ENCODE measurements around the gene HGFAC. TPM values are rescaled to one million over a fixed set of nuclear protein-coding genes. Genes with fewer than 3 reads are reported as not detected.

The HGFAC gene
- total RNA-seq, 3 donors from 2014 or later, result 0.95 TPM; not detected in 2

DNA sequence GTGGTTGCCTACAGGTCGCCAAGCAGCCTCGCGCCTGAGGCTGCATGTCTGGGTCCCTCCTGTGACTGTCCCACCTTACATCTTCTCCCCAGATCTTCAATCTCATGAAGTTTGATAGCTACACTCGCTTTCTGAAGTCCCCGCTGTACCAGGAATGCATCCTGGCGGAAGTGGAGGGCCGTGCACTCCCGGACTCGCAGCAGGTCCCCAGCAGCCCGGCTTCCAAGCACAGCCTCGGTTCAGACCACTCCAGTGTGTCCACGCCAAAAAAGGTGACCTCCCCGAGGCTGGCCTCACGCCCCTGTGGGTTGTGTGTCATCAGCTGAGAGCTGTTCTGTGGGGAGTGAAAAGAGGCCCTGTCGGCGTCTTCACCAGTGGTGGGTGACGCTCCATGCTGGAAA is 24.9 kb upstream of the HGFAC start:
- no peak overlapping the region for H3K4me3 ChIP-seq
- H3K36me3 ChIP-seq (ENCODE audit: low read depth), result no peaks in the 10 kb centered on the region
- TF ChIP-seq, protein P1, sequence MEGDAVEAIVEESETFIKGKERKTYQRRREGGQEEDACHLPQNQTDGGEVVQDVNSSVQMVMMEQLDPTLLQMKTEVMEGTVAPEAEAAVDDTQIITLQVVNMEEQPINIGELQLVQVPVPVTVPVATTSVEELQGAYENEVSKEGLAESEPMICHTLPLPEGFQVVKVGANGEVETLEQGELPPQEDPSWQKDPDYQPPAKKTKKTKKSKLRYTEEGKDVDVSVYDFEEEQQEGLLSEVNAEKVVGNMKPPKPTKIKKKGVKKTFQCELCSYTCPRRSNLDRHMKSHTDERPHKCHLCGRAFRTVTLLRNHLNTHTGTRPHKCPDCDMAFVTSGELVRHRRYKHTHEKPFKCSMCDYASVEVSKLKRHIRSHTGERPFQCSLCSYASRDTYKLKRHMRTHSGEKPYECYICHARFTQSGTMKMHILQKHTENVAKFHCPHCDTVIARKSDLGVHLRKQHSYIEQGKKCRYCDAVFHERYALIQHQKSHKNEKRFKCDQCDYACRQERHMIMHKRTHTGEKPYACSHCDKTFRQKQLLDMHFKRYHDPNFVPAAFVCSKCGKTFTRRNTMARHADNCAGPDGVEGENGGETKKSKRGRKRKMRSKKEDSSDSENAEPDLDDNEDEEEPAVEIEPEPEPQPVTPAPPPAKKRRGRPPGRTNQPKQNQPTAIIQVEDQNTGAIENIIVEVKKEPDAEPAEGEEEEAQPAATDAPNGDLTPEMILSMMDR (IDR thresholded peaks at IDR 0.05), result no peak
- no peaks in the 10 kb centered on the region for H3K9me3 ChIP-seq
- peak in 1 of 3 donors; percentile 38 for DNase-seq
- no peak for ATAC-seq
- intact Hi-C loops (cut with DNase I, micrococcal nuclease), result no loop called here
- no peaks in the 10 kb centered on the region for H3K4me1 ChIP-seq (ENCODE audit: low read depth)

DNA sequence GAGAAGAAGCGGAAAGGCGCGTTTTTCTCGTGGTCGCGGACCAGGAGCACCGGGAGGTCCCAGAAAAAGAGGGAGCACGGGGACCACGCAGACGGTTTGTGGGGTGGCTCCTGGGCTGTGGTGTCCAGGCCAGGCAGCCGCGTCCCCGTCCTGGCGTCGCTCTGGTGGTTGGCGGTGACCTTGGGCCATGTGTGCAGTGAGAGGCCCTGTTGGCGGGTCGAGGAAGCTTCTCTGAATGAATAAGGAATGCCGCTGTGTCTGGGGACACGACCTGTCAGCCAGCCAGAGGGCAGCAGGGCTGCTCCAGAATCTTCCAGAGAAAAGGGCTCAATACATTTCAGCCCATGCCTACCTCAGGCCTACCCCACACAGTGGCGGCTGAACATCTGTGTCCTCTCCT is 24.3 kb upstream of the HGFAC start:
- no peaks in the 10 kb centered on the region for H3K4me1 ChIP-seq (ENCODE audit: low read depth)
- peak in 1 of 3 donors; percentile 33 for DNase-seq
- no peak overlapping the region for H3K4me3 ChIP-seq
- TF ChIP-seq, protein P1 (IDR thresholded peaks at IDR 0.05), result no peak
- no peaks in the 10 kb centered on the region for H3K36me3 ChIP-seq (ENCODE audit: low read depth)
- intact Hi-C loops (cut with DNase I, micrococcal nuclease), result no loop called here
- ATAC-seq, result no peak
- H3K9me3 ChIP-seq, result no peaks in the 10 kb centered on the region

GRCh38 chr4:3418029-3418762 is 23.6 kb upstream of the HGFAC start:
- no peaks in the 10 kb centered on the region for H3K36me3 ChIP-seq (ENCODE audit: low read depth)
- H3K4me3 ChIP-seq, result no peak overlapping the region
- ATAC-seq, result peak; percentile 27
- DNase-seq, result peak in 2 of 3 donors; percentile 20 to 45
- no peaks in the 10 kb centered on the region for H3K9me3 ChIP-seq
- TF ChIP-seq, protein P1 (IDR thresholded peaks at IDR 0.05), result no peak
- intact Hi-C loops (cut with DNase I, micrococcal nuclease), result no loop called here
- H3K4me1 ChIP-seq (ENCODE audit: low read depth), result no peaks in the 10 kb centered on the region

DNA sequence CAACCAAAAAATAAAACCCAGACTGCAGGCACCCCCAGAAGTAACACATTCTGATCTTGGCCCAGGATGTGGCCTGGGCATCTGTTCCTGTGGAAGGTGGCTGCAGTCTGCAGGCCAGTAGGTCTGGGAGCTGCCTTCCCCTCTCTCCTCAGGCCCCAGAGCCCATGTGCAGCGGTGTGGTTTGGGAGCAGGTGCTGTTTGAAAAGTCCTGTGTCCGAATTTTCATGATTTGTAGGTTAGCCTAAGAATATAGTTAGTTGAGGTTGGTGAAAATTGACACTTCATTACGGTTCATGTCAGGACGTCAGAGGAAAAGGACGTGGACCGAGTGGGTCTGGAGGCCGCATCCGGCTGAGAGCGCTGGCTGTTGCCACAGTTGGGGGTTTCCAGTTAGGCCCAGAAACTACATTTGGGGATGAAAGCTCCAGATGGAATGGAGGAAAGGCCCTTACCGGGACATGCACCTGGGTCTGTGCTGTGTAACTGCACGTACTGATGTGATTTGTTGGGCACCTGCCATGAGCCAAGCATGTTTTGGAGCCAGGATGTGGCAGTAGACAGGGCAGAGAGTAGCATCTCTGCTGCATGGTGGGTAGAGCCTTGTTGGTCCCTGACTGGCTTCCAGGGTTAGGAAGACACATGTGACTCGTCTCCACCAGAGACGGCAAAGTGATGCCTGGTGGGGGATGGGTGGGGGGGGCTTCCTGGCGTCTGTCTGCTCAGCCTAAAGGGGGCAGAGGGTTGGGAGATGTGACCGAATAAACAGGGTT is 21.7 kb upstream of the HGFAC start:
- intact Hi-C loops (cut with DNase I, micrococcal nuclease), result no loop called here
- no peaks in the 10 kb centered on the region for H3K4me1 ChIP-seq (ENCODE audit: low read depth)
- TF ChIP-seq, protein P1 (IDR thresholded peaks at IDR 0.05), result no peak
- DNase-seq, result peak in 1 of 3 donors; percentile 9
- H3K9me3 ChIP-seq, result no peaks in the 10 kb centered on the region
- H3K36me3 ChIP-seq (ENCODE audit: low read depth), result no peaks in the 10 kb centered on the region
- ATAC-seq, result no peak
- no peak overlapping the region for H3K4me3 ChIP-seq

DNA sequence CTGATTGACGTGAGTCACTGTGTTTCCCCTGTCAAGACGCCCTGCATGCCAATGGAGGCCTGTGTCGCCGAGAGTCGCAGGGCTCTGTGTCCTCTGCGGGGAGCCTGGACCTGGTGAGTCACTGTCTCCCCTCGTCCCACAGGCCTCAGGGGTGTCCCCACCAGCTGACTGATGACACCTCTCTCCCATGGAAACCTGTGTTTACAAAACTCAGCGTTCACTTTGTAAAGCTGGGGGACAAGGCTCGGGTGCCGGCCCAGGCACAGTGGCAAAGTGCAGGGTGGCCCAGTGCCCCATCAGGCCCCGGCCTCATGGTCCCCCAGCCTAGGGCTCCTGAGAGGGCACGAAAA is 21.2 kb upstream of the HGFAC start:
- peak in 2 of 3 donors; percentile 13 to 19 for DNase-seq
- Histone ChIP-seq H3K9me3 (no peaks in the 10 kb centered on the region), H3K36me3 (ENCODE audit: low read depth) (no peaks in the 10 kb centered on the region), H3K4me3 (no peak overlapping the region), H3K4me1 (ENCODE audit: low read depth) (no peaks in the 10 kb centered on the region)
- intact Hi-C loops (cut with DNase I, micrococcal nuclease), result no loop called here
- TF ChIP-seq, protein P1 (IDR thresholded peaks at IDR 0.05), result no peak
- ATAC-seq, result no peak
